GM19193 (cell line): ENCODE measurements around the gene GNPTG.
A peak's percentile ranks its signal among the peaks of the same experiment; 100 is the strongest.

Experiments
- POLR2A ChIP-seq: IDR thresholded peaks from 4 replicates; pipeline ENCODE4 v1.6.1; 2011; ENCODE audit not compliant: insufficient read depth, insufficient read length; ENCODE audit errors: extremely low read depth

The GNPTG gene

DNA sequence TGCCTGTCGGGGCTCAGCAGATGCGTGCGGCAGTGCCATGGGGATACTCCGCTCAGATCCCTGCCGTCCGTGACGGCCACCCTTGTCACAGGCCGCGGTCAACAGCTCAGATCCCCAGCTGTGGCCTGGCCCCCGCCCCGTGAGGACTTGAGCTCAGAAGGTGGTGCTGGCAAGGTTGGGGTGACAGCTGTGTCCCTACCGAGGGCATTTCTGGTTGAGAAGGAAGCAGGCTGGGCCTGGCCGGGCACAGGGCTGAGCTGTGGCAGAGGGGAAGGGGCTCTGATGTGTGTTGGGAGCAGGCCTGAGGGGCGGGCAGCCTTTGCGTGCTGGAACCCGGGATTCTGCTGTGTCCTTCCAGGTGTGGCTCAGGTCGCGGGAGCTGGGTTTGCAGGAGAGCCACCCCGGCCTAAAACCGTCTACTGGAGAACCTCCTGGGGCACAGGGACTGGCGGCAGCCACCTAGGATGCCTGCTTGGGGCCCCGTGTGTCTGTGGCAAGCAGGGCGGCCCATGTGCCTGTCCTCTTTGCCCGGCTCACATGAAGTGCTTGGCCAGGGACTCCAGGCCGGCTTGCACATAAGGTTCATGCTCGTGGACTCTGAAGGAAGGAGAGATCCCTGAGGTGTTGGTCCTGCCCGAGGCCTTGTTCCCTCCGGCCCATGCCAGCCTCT is 37.2 kb upstream of the GNPTG start:
- TF ChIP-seq POLR2A, result no peak

DNA sequence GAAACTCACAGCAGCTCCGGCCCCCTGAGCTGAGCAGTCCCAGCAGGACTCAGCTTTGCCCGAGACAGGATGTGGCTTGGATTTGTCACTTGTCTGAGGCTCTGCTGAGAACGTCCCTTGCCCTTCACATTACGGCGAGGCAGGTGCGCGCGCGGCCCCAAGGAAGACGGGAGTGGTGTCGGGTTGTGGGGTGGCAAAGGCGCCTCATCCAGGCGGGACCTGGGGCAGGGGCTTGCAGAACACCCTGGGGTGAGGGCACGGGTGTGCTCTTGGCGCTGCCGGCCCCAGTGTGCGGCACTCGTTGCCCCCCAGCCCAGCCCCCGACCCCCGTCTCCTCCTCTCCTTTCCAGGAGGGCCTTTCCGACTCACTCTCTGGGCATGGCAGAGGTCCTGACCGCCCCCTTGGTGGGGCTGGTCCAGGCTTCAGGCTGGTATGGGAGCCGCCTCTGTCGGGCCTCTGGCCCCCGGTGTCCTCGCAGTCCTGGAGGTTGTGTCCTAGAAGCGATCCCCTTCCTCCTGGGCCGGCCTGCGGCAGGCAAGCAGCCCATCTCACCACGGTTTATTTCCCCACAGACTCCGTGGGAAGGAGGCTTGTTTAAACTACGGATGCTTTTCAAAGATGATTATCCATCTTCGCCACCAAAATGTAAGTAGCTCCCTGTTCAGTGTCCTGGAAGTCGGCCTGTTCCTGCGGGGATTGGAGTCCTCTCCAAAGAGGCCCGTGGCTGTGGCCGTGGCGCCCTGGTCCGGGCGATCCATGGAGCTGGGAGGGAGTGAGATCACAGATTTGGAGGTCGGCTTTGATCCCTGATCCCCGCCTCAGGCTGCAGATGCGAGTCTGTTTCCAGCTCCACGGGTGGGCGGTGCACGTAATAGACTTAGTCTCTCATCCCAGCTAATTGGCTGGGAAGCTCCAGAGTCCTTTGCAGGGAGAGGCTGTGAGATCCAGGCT is 36.4 kb upstream of the GNPTG start:
- TF ChIP-seq POLR2A, result no peak

DNA sequence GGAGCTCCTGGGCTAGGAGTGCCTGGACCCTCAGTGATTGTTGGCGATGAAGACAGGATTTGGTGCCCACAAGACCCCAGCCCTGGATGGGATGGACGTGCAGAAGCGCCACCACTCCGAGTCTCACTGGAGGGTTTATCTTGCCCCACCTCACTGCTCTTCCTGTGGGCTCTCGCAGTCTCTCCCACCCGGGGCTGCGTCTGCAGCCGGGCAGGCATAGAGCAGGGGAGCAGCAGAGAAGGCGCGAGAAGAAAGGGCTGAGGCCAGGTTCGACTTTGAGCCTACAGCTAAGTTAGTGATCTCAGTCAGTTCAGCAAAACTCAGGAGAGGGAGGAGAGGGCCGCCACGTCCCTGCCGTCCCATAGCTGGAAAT is 35.7 kb upstream of the GNPTG start:
- TF ChIP-seq POLR2A, result no peak

DNA sequence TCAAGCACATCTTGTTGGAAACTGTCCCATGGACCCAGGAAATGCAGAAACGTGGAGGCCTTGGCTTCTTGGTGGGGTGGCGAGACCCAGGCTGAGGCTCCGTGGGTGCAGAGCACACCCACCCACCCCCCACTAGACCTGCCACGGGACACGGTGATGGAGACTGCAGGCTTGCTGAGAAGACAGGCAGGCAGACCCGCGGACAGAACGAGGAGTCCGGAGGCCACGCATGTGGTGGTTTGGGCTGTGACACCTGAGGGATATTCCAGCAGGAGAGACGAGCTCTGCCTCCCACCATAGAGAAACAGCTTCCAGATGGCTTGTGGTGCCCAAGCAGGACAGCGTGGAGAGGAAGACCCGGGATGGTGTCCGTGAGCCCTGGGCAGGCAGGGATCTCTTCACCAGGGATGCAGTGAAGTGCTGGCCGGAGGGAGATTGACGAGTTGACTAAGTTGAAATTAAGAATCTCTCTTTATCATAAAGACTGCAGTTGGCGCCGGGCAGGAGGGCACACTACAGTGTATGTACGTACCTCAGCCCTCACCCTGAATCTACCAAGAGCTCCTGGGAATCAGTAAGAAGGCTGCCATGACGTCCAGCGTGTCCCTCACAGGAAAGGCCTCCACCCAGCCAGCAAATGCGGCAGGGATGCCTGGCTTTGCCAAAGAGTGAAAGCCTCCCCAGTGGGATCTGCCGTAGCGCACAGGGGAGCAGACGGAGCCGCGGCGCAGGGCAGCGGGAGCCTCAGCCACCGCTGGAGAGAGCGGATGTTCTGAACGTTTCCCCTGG is 34.1 kb upstream of the GNPTG start:
- no peak for TF ChIP-seq POLR2A

DNA sequence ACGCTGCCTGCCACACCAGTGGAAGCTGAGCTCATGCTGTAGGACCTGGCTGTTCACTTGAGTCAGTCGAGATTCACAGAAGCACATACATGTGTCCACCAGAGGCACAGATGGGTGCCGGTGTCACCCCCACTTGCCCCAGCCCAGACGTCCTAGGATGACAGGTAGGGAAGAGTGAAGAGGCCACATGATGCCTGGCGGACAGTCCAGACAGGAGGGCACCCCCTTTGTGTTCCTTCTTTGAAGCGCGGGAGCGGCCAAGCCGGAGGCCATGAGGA is 33.5 kb upstream of the GNPTG start:
- no peak for TF ChIP-seq POLR2A

DNA sequence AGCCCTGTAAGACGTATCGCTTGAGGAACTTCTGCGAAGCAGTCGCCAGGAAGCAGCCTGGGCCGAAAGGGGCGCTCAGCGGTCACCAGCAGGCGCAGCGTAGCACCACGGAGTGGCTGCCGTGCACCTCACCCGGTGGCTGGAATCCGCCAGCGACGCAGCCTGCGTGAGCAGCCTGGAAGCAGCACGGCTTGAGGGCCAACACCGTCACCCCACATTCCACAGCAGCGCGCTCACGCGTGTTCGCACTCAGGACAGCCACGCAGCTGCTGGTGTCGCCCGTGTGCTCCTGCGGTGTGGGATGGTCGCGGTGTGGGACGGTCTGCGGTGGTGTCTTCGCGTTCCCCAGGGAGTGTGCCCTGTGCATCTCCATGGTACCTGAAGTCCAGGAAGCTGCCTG is 32.7 kb upstream of the GNPTG start:
- TF ChIP-seq POLR2A, result no peak

DNA sequence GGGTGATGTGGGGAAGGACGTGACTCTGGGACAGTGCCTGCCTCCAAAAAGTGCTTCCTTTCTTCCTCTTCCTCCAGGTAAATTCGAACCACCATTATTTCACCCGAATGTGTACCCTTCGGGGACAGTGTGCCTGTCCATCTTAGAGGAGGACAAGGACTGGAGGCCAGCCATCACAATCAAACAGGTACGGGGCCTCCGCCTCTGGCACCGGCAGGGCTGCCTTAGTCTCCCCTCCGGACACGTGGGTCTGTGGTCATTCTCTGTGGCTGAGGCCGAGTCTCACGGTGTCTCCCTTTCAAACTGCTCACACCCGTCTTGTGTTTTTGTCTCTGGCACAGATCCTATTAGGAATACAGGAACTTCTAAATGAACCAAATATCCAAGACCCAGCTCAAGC is 31.6 kb upstream of the GNPTG start:
- no peak for TF ChIP-seq POLR2A

DNA sequence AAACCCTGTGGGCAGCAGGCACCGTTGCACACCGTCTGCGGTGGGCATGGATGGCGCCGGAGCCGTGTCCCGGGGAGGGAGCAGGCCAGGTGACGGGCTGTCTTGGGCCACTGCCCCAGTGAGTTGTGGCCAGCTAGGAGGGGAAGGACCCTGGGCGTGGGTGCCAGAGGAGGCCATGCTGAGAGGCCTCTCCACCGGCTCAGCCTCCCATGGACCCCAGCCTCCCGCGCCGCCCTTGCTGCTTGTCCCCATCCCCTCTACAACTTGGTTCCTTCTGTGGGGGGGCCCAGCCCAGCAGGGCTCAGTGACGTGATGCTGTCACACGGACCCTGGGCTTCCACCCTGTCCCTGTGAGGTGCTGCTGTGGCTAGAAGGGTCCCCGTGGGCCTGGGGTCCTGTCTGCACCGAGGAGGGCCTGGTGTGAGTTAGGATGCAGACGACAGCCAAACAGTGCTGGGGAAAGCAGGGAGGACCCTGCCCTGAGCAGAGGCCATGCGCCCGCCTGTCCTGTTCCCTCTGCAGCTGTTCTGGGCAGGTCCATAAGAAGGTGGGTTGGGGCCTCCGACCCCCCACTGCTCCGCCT is 31.0 kb upstream of the GNPTG start:
- no peak for TF ChIP-seq POLR2A

DNA sequence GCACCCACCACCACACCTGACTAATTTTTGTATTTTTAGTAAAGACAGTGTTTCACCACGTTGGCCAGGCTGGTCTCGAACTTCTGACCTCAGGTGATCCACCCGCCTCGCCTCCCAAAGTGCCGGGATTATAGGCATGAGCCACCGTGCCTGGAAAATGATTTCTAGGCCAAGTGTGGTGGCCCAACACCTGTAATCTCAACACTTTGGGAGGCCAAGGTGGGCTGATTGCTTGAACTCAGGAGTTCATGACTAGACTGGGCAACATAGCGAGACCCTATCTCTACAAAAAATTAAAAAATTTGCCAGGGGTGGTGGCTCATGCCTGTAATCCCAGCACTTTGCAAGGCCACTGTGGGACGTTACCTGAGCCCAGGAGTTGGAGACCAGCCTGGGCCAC is 29.3 kb upstream of the GNPTG start:
- no peak for TF ChIP-seq POLR2A

DNA sequence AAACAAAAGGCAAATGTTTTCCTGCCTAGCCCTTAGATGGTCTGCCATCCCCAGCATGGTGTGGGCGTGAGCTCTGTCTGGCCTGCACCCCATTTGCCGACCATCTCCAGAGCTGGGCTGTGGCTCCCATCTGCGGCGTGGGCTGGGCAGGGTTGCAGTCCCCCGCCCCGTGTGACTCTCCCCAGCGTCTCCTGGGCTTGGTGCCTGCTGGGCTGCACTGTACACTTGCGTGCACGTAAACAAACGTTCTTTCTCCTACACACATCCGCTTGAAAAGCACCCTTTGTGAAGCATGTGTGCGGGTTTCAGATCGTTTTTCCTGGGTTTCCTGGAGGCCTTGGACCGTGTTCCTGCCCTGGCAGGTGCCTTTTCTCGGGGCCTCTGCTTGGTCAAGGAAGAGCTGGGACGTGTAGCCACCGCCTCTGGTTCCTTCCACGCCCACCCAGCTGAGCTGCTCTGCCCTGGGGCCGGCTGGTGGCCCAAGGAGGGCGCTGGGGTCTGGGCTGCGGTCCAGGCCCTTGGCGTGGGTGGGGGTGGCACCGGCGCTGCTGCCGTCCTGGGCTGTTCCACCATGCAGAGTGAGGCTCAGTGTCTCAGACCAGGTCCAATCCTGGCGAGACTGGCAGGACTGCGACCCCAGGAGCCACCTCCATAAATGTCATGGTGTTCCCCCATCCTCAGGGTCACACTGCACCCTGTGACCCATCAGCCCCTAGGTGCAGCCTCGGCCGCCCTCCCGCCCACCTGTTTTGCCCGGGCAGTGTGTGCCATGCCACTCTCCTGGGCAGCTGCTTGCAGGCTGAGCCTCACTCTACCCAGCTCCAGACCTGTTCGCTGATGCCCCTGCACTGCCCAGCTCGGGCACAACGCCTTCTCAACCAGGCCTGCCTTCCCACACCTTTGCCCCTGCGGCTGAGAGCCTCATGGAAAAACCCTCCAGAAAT is 28.2 kb upstream of the GNPTG start:
- TF ChIP-seq POLR2A, result no peak

DNA sequence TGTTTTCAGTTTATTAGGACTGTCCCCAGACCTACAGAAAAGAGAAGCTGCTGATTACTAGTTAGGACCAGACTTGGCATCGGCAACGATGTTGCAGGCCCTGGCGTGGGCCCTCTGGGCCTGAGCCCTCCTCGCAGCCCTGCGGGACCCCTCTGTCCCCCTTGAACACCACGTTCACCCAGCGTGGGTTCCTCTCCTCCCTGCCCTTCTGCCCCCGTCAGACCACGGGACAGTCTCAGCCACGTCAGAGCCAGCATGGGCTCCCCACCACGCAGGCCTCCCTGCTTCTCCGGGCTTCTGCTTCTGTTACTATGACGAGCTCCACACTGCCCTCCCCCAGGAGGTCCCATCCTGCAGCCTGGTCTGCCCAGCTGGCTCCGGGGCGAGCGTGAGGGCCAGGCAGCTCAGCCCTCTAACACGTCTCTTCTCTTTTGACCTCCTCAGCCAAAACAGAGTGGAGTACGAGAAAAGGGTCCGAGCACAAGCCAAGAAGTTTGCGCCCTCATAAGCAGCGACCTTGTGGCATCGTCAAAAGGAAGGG is 27.4 kb upstream of the GNPTG start:
- no peak for TF ChIP-seq POLR2A

DNA sequence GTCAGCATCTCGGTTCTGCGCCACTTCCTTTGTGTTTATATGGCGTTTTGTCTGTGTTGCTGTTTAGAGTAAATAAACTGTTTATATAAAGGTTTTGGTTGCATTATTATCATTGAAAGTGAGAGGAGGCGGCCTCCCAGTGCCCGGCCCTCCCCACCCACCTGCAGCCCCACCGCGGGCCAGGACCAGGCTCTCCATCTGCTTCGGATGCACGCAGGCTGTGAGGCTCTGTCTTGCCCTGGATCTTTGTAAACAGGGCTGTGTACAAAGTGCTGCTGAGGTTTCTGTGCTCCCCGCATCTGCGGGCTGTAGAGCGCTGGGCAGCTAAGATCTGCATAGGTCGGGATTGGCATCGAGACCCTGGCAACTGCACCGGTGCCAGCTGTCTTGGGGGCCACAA is 26.5 kb upstream of the GNPTG start:
- no peak for TF ChIP-seq POLR2A

DNA sequence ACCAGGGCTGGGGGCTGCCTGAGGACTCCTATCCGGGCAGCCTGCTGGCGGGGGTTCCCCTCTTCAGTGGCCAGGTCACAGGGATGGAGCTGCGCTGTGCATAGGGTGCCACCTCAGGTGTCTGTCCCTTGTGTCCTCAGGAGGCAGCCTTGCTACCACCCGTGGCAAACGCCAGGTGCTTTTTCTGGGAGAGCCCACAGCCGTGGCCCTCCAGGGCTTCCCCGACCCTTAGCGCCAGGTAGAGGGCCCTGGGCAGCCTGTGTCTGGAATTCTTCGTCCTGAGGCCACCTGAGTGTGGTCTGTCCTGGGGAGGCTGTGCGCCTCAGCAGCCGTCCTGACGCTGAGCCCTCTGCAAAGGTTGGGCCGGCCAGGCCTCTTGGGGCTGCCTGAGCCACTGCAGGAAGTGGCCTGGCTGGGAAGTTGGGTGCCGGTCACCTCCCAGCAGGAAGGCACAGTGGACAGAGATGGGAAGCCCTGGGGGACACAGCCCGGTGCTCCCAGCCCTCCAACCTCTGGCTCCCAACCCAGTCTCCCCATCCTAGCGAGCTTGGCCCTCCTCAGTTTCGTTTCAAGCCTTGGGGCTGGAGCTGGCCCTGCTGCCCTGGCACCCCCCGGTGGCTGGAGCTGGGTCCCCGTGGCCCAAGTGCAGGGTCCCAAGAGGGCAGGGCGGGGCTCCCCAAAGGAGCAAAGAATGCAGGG is 25.9 kb upstream of the GNPTG start:
- peak; percentile 40 for TF ChIP-seq POLR2A

DNA sequence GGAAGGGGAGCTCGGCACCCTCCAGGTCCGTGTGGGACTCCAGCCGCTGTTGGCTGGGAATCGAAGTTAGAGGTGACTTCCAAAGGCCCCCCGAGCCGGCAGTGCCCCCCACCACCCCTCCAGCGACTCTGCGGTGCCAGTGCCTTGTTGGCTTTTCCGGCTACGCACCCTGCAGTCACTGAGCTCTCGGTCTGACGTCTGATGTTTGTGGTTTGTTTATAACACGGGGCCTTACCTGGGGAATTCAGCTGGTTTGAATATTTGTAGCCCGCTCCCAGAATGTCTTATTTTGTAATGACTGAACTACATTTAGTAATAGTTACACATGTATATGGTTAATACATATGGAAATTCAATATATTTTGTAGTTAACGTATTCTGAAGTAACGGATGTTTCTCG is 25.3 kb upstream of the GNPTG start:
- TF ChIP-seq POLR2A, result no peak

DNA sequence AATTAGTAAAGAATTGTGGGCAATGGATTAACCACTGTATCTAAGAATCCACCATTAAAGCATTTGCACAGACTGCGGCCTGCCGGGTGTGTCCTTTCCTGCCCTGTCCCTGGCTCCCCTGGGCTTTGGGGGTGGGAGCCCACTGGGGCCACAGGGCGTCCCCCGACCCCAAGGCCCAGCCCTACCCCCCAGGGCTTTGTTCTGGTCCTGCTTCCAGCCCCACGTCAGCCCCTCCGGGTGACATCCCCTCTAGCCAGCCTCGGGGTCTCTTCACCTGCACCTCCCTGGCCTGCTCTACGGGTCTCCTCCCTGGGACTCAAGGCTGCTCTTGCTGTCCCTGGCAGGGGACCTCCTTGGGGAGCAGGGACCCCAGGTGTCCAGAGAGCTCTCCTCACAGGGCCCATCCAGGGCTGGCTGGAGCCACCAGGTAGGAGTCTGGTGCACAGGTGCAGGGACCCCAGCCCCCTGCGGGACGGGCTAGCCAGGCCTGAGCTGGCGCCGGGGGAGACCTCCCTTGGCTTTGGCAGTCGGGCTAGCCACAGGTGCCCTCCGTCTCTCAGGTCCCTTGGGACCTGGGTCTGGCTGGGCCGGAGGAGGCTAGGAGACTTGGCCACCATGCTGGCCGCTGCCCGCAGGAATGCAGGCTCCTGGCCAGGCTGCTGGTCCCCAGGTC is 24.6 kb upstream of the GNPTG start:
- no peak for TF ChIP-seq POLR2A
